Heart left ventricle (tissue), 16 donors: ENCODE data around the gene CD68. TPM values are rescaled to one million over a fixed set of nuclear protein-coding genes. Genes with fewer than 3 reads are reported as not detected.

Experiments
- ATAC-seq, 4 donors: fragments of 200-7000 bp; cut with Tn5 transposase; one replicate each; pipeline ENCODE4 v1.9.1; 2020 to 2022; ENCODE audit warnings: moderate library complexity in 4 of 4, mild to moderate bottlenecking in 3 of 4, moderate number of reproducible peaks in 1 of 4
- DNase-seq, 5 donors: peaks; one replicate each; pipeline ENCODE4 v3.0.0-alpha.2; 2020
- H3K27ac ChIP-seq, 12 donors: fragments of 200-600 bp; sonication (generic) in 4 of 12; one replicate each; pipeline versions ENCODE4 v1.5.0 to v1.8.0; 2016 to 2022; ENCODE audit warnings: mild to moderate bottlenecking in 2 of 12
- H3K27me3 ChIP-seq, 9 donors: fragments of 200-600 bp; sonication (generic) in 2 of 9; one replicate each; pipeline versions ENCODE4 v1.5.1 to v1.8.0; 2016 to 2022; ENCODE audit warnings: mild to moderate bottlenecking in 3 of 9
- H3K36me3 ChIP-seq, 9 donors: fragments of 200-600 bp; sonication (generic) in 2 of 9; one replicate each; pipeline versions ENCODE4 v1.5.0 to v1.8.0; 2018 to 2022; ENCODE audit warnings: mild to moderate bottlenecking in 2 of 9
- H3K4me1 ChIP-seq, 12 donors: fragments of 200-600 bp; sonication (generic) in 4 of 12; one replicate each; pipeline versions ENCODE4 v1.5.0 to v1.8.0; 2016 to 2022; ENCODE audit warnings: mild to moderate bottlenecking in 3 of 12
- H3K4me3 ChIP-seq, 12 donors: fragments of 200-600 bp; sonication (generic) in 4 of 12; one replicate each; pipeline versions ENCODE4 v1.5.0 to v1.8.0; 2017 to 2022; ENCODE audit warnings: mild to moderate bottlenecking in 9 of 12, moderate library complexity in 4 of 12
- H3K9me3 ChIP-seq, 12 donors: fragments of 200-600 bp; sonication (generic) in 4 of 12; one replicate each; pipeline versions ENCODE4 v1.5.0 to v1.8.0; 2016 to 2022; ENCODE audit warnings: mild to moderate bottlenecking in 1 of 12
- POLR2A ChIP-seq, 2 donors: fragments of 450-650 bp; IDR thresholded peaks; one replicate each; pipeline ENCODE4 v1.6.1; 2017; ENCODE audit warnings: antibody characterized with exemption in 2 of 2, mild to moderate bottlenecking in 2 of 2, moderate library complexity in 2 of 2
- WGBS, 4 donors: extraction: QIAGEN DNeasy Blood & Tissue Kit in 2 of 4; methylation state at CpG; one replicate each; pipeline versions ENCODE4 v1.1.5 to v1.1.7; 2013 to 2018; 5-methylcytosine and 5-hydroxymethylcytosine counted together
- intact Hi-C, 10 donors: fragments of 100-400 bp; cut with DNase I; formaldehyde crosslinking; loops; one replicate each; pipeline versions ENCODE4 v1.11.1 to v1.14.2; 2022
- long read RNA-seq, 3 donors: library from polyadenylated mRNA; unstranded; transcript quantifications; one replicate each; pipeline ENCODE4 v2.0.0, GENCODE V29; 2020 to 2021
- polyA plus RNA-seq, 2 donors: library from polyadenylated mRNA; stranded (reverse); fragments of 200-250 nt; gene quantifications; one replicate each; pipeline ENCODE4 v1.2.3, GENCODE V29; 2013
- total RNA-seq, 9 donors: library from RNA; depleted of rRNA in 2 of 9; stranded (reverse); fragments of >200 nt in 2 of 9; fragmentation: NEBNext Ultra II Directional in 3 of 9; extraction: Animal tissue kit (Norgen Biotek cat#: 25700) in 3 of 9; gene quantifications; one replicate each; pipeline versions ENCODE4 v1.1.0 to v1.2.4, GENCODE V29; 2016 to 2023
- TF ChIP-seq, protein P1 (sequence below), 12 donors: fragments of 200-600 bp; sonication (generic) in 4 of 12; IDR thresholded peaks; one replicate each; pipeline versions ENCODE4 v1.5.0 to v1.8.0; 2018 to 2022; ENCODE audit warnings: antibody characterized with exemption in 12 of 12, mild to moderate bottlenecking in 5 of 12
- donor health status: ischemic (EF 13 %, LVEDD 7.1; RV severe dilation, severe dysfunction).
- donor health status: healthy with polysubstance abuse.
- donor health status: DM: no; HTN: yes; CAD: no.
- donor health status: DM: no; HTN: no; CAD: no.
- donor health status: ischemic (EF 25% LVEDD 6.9; RV normal size, moderate dysfunction).
- donor health status: ischemic (EF 25% LVEDD 5.7; RV mildly dilated, moderate dysfunction).
- donor health status: healthy.
- donor health status: DM: yes; HTN: yes; CAD: no.
- donor health status: ischemic (EF 35%, LVEDD 5.7; RV mildly dilated, moderate dysfunction).
- donor health status: nonischemic (EF 11% LVEDD 7.7; RV severe dilation, severe dysfunction).
- donor health status: DM: yes; HTN: yes; CAD: no.
- donor health status: PGD.
- donor health status: ischemic (EF 29% LVEDD 5.4; RV normal size, mild dysfunction).
- donor health status: nonischemic (EF 23%, LVEDD 6.1; RV moderate dilation, normal function).

Gene CD68, protein sequence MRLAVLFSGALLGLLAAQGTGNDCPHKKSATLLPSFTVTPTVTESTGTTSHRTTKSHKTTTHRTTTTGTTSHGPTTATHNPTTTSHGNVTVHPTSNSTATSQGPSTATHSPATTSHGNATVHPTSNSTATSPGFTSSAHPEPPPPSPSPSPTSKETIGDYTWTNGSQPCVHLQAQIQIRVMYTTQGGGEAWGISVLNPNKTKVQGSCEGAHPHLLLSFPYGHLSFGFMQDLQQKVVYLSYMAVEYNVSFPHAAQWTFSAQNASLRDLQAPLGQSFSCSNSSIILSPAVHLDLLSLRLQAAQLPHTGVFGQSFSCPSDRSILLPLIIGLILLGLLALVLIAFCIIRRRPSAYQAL
- total RNA-seq: 100 to 1,000 TPM in 2 of 9 donors, 10 to 100 TPM in 6, 1 to 10 TPM in 1; 9.9 to 324 (median 22.5) TPM
- polyA plus RNA-seq: 10 to 100 TPM; 11.3 to 46.7 TPM
- long read RNA-seq, donor 1, transcript CD68-201 (6 exons, 1,878 nt): major isoform, 12 of 16 reads
- long read RNA-seq, donor 1, partial matches to known transcripts: 1 of 16 reads
- long read RNA-seq, donor 1, other reads (novel, unspliced or antisense): 3 of 16 reads
- long read RNA-seq, donor 2, transcript CD68-201 (6 exons, 1,878 nt): major isoform, 27 of 36 reads
- long read RNA-seq, donor 2, partial matches to known transcripts: 4 of 36 reads
- long read RNA-seq, donor 2, other reads (novel, unspliced or antisense): 1 of 36 reads
- long read RNA-seq, donor 3, transcript CD68-201 (6 exons, 1,878 nt): major isoform, 19 of 32 reads
- long read RNA-seq, donor 3, partial matches to known transcripts: 4 of 32 reads
- long read RNA-seq, donor 3, other reads (novel, unspliced or antisense): 6 of 32 reads

DNA sequence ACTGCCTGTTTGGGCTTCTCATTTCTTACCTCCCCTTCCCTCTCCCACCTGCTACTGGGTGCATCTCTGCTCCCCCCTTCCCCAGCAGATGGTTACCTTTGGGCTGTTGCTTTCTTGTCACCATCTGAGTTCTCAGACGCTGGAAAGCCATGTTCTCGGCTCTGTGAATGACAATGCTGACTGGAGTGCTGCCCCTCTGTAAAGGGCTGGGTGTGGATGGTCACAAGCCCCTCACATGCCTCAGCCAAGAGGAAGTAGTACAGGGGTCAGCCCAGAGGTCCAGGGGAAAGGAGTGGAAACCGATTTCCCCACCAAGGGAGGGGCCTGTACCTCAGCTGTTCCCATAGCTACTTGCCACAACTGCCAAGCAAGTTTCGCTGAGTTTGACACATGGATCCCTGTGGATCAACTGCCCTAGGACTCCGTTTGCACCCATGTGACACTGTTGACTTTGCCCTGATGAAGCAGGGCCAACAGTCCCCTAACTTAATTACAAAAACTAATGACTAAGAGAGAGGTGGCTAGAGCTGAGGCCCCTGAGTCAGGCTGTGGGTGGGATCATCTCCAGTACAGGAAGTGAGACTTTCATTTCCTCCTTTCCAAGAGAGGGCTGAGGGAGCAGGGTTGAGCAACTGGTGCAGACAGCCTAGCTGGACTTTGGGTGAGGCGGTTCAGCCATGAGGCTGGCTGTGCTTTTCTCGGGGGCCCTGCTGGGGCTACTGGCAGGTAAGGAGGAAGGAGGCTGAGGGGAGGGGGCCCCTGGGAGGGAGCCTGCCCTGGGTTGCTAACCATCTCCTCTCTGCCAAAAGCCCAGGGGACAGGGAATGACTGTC lies at the start of gene CD68:
Gene CD68, plus strand, starts transcription at position 638 of the 833 bp plus-strand sequence. Its CDS starts 40 bp downstream, at position 678.
- no peaks in the 10 kb centered on the region for H3K9me3 ChIP-seq
- H3K4me3 ChIP-seq: peak within 1 kb of the TSS in 9 of 12 donors; percentile 22 to 69 (median 38)
- intact Hi-C loops: loop anchor here in 4 of 10 donors (10.0 kb wide), 4 partner anchors 224 to 344 kb away; partner anchors contain the start of genes CTDNEP1 (in 1 of the 4), DVL2 (in 1 of the 4), ELP5 (in 1 of the 4) and GABARAP (in 1 of the 4)
- 27 to 32% (median 30%) methylated on average over 6 to 7 of the region's 7 CpGs for WGBS, 4 donors
- peaks cover 4 to 66% (median 50%) of the 10 kb centered on the region in 9 donors for H3K36me3 ChIP-seq
- peak; percentile 58 to 85 (median 71) for DNase-seq
- H3K4me1 ChIP-seq: peaks cover 13 to 86% (median 45%) of the 10 kb centered on the region in 12 donors
- peak within 1 kb of the TSS; percentile 47 to 96 (median 78) for H3K27ac ChIP-seq
- ATAC-seq: peak in 3 of 4 donors; percentile 52 to 61 (median 54)
- TF ChIP-seq, protein P1, sequence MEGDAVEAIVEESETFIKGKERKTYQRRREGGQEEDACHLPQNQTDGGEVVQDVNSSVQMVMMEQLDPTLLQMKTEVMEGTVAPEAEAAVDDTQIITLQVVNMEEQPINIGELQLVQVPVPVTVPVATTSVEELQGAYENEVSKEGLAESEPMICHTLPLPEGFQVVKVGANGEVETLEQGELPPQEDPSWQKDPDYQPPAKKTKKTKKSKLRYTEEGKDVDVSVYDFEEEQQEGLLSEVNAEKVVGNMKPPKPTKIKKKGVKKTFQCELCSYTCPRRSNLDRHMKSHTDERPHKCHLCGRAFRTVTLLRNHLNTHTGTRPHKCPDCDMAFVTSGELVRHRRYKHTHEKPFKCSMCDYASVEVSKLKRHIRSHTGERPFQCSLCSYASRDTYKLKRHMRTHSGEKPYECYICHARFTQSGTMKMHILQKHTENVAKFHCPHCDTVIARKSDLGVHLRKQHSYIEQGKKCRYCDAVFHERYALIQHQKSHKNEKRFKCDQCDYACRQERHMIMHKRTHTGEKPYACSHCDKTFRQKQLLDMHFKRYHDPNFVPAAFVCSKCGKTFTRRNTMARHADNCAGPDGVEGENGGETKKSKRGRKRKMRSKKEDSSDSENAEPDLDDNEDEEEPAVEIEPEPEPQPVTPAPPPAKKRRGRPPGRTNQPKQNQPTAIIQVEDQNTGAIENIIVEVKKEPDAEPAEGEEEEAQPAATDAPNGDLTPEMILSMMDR (IDR thresholded peaks at IDR 0.05): no peak
- TF ChIP-seq POLR2A (IDR thresholded peaks at IDR 0.05): peak in 1 of 2 donors; percentile 53
- no peaks in the 10 kb centered on the region for H3K27me3 ChIP-seq

DNA sequence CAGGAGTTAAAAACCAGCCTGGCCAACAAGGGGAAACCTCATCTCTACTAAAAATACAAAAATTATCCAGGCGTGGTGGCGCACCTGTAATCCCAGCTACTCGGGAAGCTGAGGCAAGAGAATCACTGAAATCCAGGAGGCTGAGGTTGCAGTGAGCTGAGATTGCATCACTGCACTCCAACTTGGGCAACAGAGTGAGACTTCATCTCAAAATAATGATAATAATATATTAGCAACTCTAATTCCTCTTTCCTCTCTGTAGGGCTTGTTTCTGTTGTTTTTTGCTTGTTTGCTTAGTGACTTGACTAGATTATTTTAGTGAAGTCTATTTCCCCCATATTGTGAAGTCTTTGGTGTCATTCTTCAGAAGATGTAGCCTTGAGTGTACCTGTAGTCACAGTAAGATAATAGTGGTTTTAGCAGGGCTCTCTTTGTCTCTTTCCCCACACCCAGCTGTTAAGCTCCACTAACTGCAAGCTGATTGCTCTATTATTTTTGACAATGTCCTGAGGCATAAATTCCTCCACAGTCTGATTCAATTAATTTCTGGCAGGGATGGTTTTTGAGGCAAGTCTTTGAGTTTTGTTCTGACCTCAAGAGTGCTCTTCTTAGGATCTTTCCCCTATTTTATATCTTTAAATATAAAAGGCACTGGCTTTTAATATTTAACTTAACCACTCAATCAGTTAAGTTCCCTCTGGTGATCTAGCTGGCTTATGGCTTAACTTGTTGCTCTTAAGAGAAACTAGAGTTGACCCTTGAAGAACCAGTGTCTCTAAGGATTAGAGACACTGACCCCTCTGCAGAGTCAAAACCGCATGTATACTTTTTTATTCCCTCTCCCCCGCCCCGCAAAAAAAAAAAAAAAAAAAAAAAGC lies 49.2 kb upstream of the CD68 start:
- H3K4me1 ChIP-seq: no peaks in the 10 kb centered on the region
- H3K27ac ChIP-seq: no peak overlapping the region
- DNase-seq (no peak), ATAC-seq (no peak)
- H3K27me3 ChIP-seq: no peaks in the 10 kb centered on the region
- no peaks in the 10 kb centered on the region for H3K36me3 ChIP-seq
- H3K4me3 ChIP-seq: no peak overlapping the region
- intact Hi-C loops: no loop called here
- 88 to 94% (median 91%) methylated on average over 6 of the region's 6 CpGs for WGBS, 4 donors
- peaks cover 0 to 25% (median 12%) of the 10 kb centered on the region in 12 donors for H3K9me3 ChIP-seq
- TF ChIP-seq POLR2A (IDR thresholded peaks at IDR 0.05): no peak
- TF ChIP-seq, protein P1 (IDR thresholded peaks at IDR 0.05): no peak

DNA sequence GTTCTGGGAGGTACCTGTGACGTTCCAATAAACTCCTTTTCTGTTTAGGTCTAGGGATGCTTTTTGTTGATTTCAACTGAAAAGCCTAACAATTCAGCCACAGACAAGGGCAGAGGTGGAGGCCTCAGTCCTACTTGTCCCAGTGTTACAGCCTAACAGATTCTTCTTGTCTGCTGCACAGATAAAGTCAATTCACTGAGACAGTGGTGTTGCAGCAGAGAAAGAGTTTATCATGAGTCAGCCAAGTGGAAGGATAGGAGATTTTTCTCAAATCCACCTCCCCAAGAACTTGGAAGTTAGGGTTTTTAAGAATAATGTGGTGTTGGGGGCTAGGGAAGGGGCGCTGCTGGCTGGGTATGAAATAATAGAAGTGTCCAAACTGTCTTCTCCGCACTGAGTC lies 41.4 kb upstream of the CD68 start:
- ATAC-seq: no peak
- WGBS, 4 donors: 56 to 89% (median 75%) methylated on average over 3 of the region's 3 CpGs

More for the DNA sequence above, 41.4 kb upstream of the CD68 start:
- TF ChIP-seq, protein P1 (IDR thresholded peaks at IDR 0.05): no peak
- no peak for TF ChIP-seq POLR2A (IDR thresholded peaks at IDR 0.05)
- H3K4me3 ChIP-seq: no peak overlapping the region
- H3K27me3 ChIP-seq: no peaks in the 10 kb centered on the region
- no peaks in the 10 kb centered on the region for H3K36me3 ChIP-seq
- H3K4me1 ChIP-seq: no peaks in the 10 kb centered on the region
- peaks cover 0 to 11% (median 4%) of the 10 kb centered on the region in 12 donors for H3K9me3 ChIP-seq
- intact Hi-C loops: no loop called here
- DNase-seq: no peak
- H3K27ac ChIP-seq: no peak overlapping the region
